GM12873 (cell line): ENCODE data around the gene RAB3B.

Experiments used
- TF ChIP-seq, protein P1 (sequence below): IDR thresholded peaks from 2 replicates; pipeline ENCODE4 v1.5.1; 2012; ENCODE audit warnings: low read depth, mild to moderate bottlenecking, moderate library complexity, low read length, control low read depth; ENCODE audit not compliant: insufficient read depth; ENCODE audit errors: missing control alignments

Gene RAB3B, protein sequence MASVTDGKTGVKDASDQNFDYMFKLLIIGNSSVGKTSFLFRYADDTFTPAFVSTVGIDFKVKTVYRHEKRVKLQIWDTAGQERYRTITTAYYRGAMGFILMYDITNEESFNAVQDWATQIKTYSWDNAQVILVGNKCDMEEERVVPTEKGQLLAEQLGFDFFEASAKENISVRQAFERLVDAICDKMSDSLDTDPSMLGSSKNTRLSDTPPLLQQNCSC

GRCh38 chr1:51990478-51990965 is at the start of gene RAB3B:
Gene RAB3B (minus strand): TSS chr1:51990700. CDS start chr1:51977117, 13,583 bp downstream.
- TF ChIP-seq, protein P1, sequence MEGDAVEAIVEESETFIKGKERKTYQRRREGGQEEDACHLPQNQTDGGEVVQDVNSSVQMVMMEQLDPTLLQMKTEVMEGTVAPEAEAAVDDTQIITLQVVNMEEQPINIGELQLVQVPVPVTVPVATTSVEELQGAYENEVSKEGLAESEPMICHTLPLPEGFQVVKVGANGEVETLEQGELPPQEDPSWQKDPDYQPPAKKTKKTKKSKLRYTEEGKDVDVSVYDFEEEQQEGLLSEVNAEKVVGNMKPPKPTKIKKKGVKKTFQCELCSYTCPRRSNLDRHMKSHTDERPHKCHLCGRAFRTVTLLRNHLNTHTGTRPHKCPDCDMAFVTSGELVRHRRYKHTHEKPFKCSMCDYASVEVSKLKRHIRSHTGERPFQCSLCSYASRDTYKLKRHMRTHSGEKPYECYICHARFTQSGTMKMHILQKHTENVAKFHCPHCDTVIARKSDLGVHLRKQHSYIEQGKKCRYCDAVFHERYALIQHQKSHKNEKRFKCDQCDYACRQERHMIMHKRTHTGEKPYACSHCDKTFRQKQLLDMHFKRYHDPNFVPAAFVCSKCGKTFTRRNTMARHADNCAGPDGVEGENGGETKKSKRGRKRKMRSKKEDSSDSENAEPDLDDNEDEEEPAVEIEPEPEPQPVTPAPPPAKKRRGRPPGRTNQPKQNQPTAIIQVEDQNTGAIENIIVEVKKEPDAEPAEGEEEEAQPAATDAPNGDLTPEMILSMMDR, result no peak

DNA sequence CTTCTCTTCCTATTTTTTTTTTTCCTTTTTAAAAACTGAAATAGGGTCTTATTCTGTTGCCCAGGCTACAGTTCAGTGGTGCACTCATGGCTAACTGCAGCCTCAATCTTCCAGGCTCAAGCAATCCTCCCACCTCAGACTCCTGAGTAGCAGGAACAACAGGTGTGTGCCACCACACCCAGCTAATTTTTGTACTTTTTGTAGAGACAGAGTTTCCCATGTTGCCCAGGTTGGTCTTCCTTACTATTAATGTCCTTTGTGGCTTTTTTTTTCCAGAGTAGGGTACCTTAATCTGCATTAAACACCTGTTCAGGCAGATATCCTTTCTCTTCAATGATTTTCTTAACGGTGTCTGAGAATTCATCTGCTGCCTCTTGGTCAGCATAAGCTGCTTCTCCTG is 47.4 kb upstream of the RAB3B start:
- TF ChIP-seq, protein P1, result no peak

GRCh38 chr1:52037402-52037814 is 46.9 kb upstream of the RAB3B start:
- TF ChIP-seq, protein P1, result no peak

- TF ChIP-seq, protein P1, result no peak
These were observed 43.5 kb upstream of the RAB3B start for GRCh38 chr1:52034050-52034384.

GRCh38 chr1:52033190-52034049 is 42.9 kb upstream of the RAB3B start, which contains the start of gene KTI12:
Gene KTI12 (minus strand): TSS chr1:52033810. CDS start chr1:52033761, 49 bp downstream.
- TF ChIP-seq, protein P1, result no peak

GRCh38 chr1:52032785-52033131 is 42.3 kb upstream of the RAB3B start:
- TF ChIP-seq, protein P1, result no peak

DNA sequence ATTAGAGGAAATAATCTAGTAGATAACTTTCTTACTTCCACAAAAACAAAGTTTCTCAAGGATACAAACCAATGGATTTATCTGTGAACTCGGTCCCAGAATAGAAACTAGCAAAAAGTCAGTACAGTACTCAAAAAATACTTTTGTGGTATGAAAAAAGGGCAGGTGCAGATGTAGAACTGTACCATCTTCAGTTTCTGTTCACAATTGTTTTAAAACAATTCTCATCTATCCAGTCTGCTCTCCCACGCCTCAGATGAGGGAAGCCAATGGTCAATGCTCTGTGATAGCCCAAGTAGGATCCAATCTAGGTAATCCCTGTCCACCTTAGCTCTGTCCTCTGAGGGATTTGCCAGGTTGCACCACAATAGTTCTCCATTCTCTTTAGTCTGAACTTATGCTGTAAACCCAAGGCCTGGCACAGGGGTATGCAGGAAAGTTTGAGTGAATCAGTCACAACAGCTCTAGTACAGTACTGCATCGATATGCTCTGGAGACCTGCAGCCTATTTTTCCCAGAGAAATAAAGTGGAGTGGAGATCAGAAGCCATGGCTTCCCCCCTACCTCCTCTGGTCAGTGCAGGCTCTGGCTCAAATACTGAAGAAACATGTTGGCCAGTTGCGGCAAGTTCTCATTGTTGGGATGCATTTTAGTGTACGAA is 41.8 kb upstream of the RAB3B start:
- TF ChIP-seq, protein P1, result no peak
